Panc1 (cell line): ENCODE measurements around the gene KLK8. TPM values are rescaled to one million over a fixed set of nuclear protein-coding genes. Genes with fewer than 3 reads are reported as not detected.

Experiments
- ATAC-seq: fragments of 200-7000 bp; cut with Tn5 transposase; 2 replicates; pipeline ENCODE4 v1.9.1; 2020; ENCODE audit warnings: mild to moderate bottlenecking, moderate library complexity
- BruUV-seq: library from RNA; stranded (reverse); fragments of 400-500 nt; replicated peaks from 2 replicates; lab custom pipeline; 2021; lab: Mats Ljungman, UMichigan
- CTCF ChIA-PET: fragments of 300-600 bp; sonication (Branson Sonifier 250); formaldehyde crosslinking; loops from one replicate; lab custom pipeline; 2022; ENCODE audit warnings: antibody characterized with exemption; lab: Charles Lee
- POLR2A ChIA-PET: fragments of 300-600 bp; sonication (Branson Sonifier 250); formaldehyde crosslinking; loops from one replicate; lab custom pipeline; 2022; ENCODE audit warnings: antibody characterized with exemption; lab: Charles Lee
- DNase-seq: peaks from one replicate; pipeline ENCODE4 v3.0.0-alpha.2; 2010; ENCODE audit warnings: low read depth, low spot score
- H3K27ac ChIP-seq: 2 replicates; pipeline ENCODE4 v1.5.1; 2011; ENCODE audit warnings: mild to moderate bottlenecking, low read length, inconsistent platforms
- H3K27me3 ChIP-seq: fragments of 200-500 bp; sonication (Bioruptor generic); 2 replicates; pipeline ENCODE4 v1.6.0; 2014; ENCODE audit warnings: low read length, inconsistent platforms; ENCODE audit not compliant: control insufficient read depth, insufficient read depth
- H3K36me3 ChIP-seq: fragments of 200-500 bp; sonication (Bioruptor generic); 2 replicates; pipeline ENCODE4 v1.5.1; 2014; ENCODE audit warnings: inconsistent platforms, mild to moderate bottlenecking, low read length, moderate library complexity; ENCODE audit not compliant: control insufficient read depth, insufficient read depth
- H3K4me1 ChIP-seq: 2 replicates; pipeline ENCODE4 v1.5.1; 2011; ENCODE audit warnings: inconsistent platforms, mild to moderate bottlenecking, low read length, moderate library complexity; ENCODE audit not compliant: control insufficient read depth, insufficient read depth
- H3K4me3 ChIP-seq, 2 experiments: 2 replicates each; pipeline ENCODE4 v1.5.1; 2011 to 2012; ENCODE audit warnings: low read depth in 2 of 2, low read length in 2 of 2, mild to moderate bottlenecking in 2 of 2, inconsistent platforms in 1 of 2, moderate library complexity in 1 of 2
- H3K9me3 ChIP-seq: fragments of 200-500 bp; sonication (Bioruptor generic); 2 replicates; pipeline ENCODE4 v1.5.1; 2014; ENCODE audit warnings: low read depth, mild to moderate bottlenecking, inconsistent platforms, low read length, moderate library complexity; ENCODE audit not compliant: control insufficient read depth, insufficient read depth
- CTCF ChIP-seq: fragments of 450-650 bp; IDR thresholded peaks from 2 replicates; pipeline ENCODE4 v1.5.1; 2017; ENCODE audit warnings: mild to moderate bottlenecking
- POLR2AphosphoS5 ChIP-seq: IDR thresholded peaks from 2 replicates; pipeline ENCODE4 v1.6.1; 2012; ENCODE audit warnings: mild to moderate bottlenecking, low read depth, low read length, moderate library complexity
- REST ChIP-seq, 2 experiments: IDR thresholded peaks; 2 replicates each; pipeline ENCODE4 v1.6.1; 2011 to 2012; ENCODE audit warnings: low read depth in 2 of 2, control low read depth in 1 of 2, low read length in 1 of 2, mild to moderate bottlenecking in 1 of 2, moderate library complexity in 1 of 2; ENCODE audit not compliant: insufficient read depth in 1 of 2
- SIN3A ChIP-seq: IDR thresholded peaks from 2 replicates; pipeline ENCODE4 v1.6.1; 2012; ENCODE audit warnings: low read depth, mild to moderate bottlenecking, low read length, moderate library complexity, borderline replicate concordance; ENCODE audit not compliant: insufficient read depth
- TCF7L2 ChIP-seq: IDR thresholded peaks from 2 replicates; pipeline ENCODE4 v1.6.1; 2011; ENCODE audit warnings: mild to moderate bottlenecking, low read depth, low read length, inconsistent platforms
- in situ Hi-C: cut with HindIII; loops from 2 replicates; pipeline ENCODE4 v1.10.0; 2016; ENCODE audit warnings: low sequenced_read_pairs, low pct_unique_long_range_greater_than_20kb
- intact Hi-C: fragments of 100-400 bp; cut with micrococcal nuclease; formaldehyde crosslinking; loops from one replicate; pipeline ENCODE4 v1.10.0; 2022; ENCODE audit not compliant: unreplicated experiment
- total RNA-seq: library from RNA; stranded (reverse); gene quantifications from one replicate; pipeline ENCODE4 v1.2.1, GENCODE V29; 2021; ENCODE audit not compliant: unreplicated experiment

The KLK8 gene
- total RNA-seq, 1 experiment from 2014 or later = not detected

- TF ChIP-seq REST (IDR thresholded peaks at IDR 0.05; ENCODE audit: insufficient read depth in 1 of 2, low read depth in 2 of 2, low read length in 1 of 2) = no peak
- no peak for TF ChIP-seq CTCF
- no peak for TF ChIP-seq SIN3A
- no peak for TF ChIP-seq TCF7L2
- no peak for TF ChIP-seq POLR2AphosphoS5
- no TSS peak for BruUV-seq
- in situ Hi-C loops (no loop called here), intact Hi-C loops (no loop called here)
- CTCF ChIA-PET = no interaction called here
- ATAC-seq = peak; percentile 65; the same call in 1 of the 2 replicates
- no peak for DNase-seq
- POLR2A ChIA-PET = no interaction called here
- Histone ChIP-seq H3K4me3 (no peak overlapping the region), H3K27me3 (no peaks in the 10 kb centered on the region; the same call in 1 of the 2 replicates), H3K9me3 (no peaks in the 10 kb centered on the region), H3K4me1 (no peaks in the 10 kb centered on the region), H3K36me3 (no peaks in the 10 kb centered on the region), H3K27ac (no peak overlapping the region)
Observed at GRCh38 chr19:51002542-51003311, 1.3 kb upstream of the KLK8 start.

GRCh38 chr19:51002089-51002532 lies 707 bp upstream of the KLK8 start:
- TF ChIP-seq SIN3A = no peak
- no peak for TF ChIP-seq REST (IDR thresholded peaks at IDR 0.05; ENCODE audit: insufficient read depth in 1 of 2, low read depth in 2 of 2, low read length in 1 of 2)
- TF ChIP-seq POLR2AphosphoS5 = no peak
- TF ChIP-seq CTCF = no peak
- TF ChIP-seq TCF7L2 = no peak
- no peak for DNase-seq
- no peak overlapping the region for H3K4me3 ChIP-seq
- no peak overlapping the region for H3K27ac ChIP-seq
- ChIA-PET CTCF (no interaction called here), POLR2A (no interaction called here)
- no peaks in the 10 kb centered on the region for H3K36me3 ChIP-seq
- in situ Hi-C loops = no loop called here
- H3K9me3 ChIP-seq = no peaks in the 10 kb centered on the region
- BruUV-seq = no TSS peak
- no peaks in the 10 kb centered on the region; the same call in 1 of the 2 replicates for H3K27me3 ChIP-seq
- no peak for ATAC-seq
- H3K4me1 ChIP-seq = no peaks in the 10 kb centered on the region
- intact Hi-C loops = no loop called here
